Measurements from ENCODE around the gene OR7E24.
"Not testable (repeated sequence)": the region's sequence is repeated elsewhere in the genome, so short reads cannot be mapped to it uniquely, and the experiment has no call there.

Gene OR7E24

GRCh38 chr19:9250630-9251029, at the start of gene OR7E24:
Gene OR7E24, plus strand, starts transcription at chr19:9250930. Its CDS starts 114 bp downstream, at chr19:9251044.
- DNase-seq (ENCODE audit: low read depth in 2 of 2), result no peak

- DNase-seq (ENCODE audit: low read depth in 2 of 2), result peak; percentile 27 to 50
Measured at GRCh38 chr19:9205501-9206113, 45.1 kb upstream of the OR7E24 start.

DNA sequence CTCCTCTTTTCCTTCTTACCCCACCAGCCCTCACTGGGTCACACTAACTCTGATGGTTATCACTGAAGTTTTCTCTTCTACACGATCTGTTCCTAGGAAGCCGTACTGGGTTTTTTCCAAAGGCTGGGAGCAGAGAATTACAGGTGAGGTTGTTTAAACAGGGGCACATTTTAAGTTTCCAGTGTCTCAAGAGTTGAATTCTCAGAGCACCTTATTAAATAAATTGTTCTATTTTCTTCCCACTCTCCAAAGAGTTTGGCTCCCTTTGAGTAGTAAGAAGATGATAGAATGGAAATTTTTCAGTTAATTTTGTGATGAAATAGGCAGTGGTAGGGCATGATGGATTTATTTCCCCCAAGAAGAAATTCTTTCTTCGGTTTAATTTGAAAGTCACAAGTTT, 31.2 kb upstream of the OR7E24 start, which contains the start of gene OR7D4:
Gene OR7D4 (minus strand): TSS at position 101 of the 400 bp plus-strand sequence. CDS start 4,752 bp downstream, outside the sequence.
- no peak for DNase-seq (ENCODE audit: low read depth in 2 of 2)

GRCh38 chr19:9251236-9251635, 506 bp downstream of the OR7E24 start:
- no peak for DNase-seq (ENCODE audit: low read depth in 2 of 2)

GRCh38 chr19:9283485-9283884, 32.8 kb downstream of the OR7E24 start:
- not testable (repeated sequence) for DNase-seq (ENCODE audit: low read depth in 2 of 2)

GRCh38 chr19:9289231-9289884, 38.6 kb downstream of the OR7E24 start:
- DNase-seq (ENCODE audit: low read depth in 2 of 2), result no peak

DNA sequence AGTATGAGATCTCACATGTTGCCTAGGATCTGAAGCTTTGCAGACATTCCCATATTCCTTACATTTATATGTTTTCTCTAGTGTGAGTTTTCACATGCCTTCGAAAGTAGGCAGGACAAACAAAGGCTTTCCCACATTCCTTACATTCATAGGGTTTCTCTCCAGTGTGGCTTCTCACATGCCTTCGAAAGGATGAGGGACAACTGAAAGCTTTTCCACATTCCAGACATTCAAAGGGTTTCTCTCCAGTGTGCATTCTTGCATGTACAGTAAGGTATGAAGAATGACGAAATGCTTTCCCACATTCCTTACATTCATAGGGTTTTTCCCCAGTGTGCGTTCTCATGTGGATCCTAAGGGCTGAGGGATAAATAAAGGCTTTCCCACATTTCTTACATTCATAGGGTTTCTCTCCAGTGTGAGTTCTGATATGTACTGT, 44.7 kb downstream of the OR7E24 start:
- no peak for DNase-seq (ENCODE audit: low read depth in 2 of 2)

DNA sequence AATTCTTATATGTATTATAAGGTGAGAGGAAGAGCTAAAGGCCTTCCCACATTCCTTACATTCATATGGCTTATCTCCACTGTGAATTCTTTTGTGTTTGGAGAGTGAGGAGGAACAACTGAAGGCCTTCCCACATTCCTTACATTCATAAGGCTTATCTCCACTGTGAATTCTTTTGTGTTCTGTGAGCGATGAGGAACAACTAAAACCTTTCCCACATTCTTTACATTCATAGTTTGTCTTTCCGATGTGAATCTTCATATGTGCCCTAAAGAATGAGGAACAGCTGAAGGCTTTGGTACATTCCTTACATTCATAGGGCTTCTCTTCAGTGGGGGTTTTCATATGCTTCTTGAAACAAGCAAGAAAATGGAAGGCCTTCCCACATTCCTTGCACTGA, 45.6 kb downstream of the OR7E24 start:
- no peak for DNase-seq (ENCODE audit: low read depth in 2 of 2)

All from stimulated activated CD8-positive, alpha-beta memory T cell treated with anti-CD3 and anti-CD28 coated beads, Interleukin-7, amount 100 ng/mL, for 1 hour (primary cell).